ENCODE results near the gene TSPOAP1.
"Not testable (repeated sequence)": the region's sequence is repeated elsewhere in the genome, so short reads cannot be mapped to it uniquely, and the experiment has no call there.

DNA sequence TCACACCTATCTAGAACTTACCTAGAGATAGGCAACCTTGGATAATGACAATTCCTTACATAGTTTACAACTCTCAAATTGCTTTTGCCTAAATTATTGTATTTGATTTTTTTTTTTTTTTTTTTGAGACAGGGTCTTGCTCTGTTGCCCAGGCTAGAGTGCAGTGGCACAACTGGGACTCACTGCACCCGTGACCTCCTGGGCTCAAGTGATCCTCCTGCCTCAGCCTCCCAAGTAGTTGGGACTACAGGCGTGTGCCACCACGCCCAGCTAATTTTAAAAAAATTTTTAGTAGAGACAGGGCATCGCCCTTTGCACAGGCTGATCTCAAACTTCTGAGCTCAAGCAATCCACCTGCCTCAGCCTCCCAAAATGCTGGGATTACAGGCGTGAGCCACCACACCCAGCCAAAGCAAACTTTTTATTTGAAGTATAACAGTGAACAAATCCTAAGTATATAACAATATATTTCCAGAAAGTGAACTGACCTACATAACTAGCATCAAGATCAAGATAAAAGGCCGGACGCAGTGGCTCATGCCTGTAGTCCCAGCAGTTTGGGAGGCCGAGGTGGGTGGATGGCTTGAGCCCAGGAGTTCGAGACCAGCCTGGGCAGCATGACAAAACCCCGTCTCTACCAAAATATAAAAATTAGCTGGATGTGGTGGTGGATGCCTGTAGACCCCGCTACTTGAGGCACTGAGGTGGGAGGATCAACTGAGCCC lies 12.7 kb upstream of the TSPOAP1 start:
- TF ChIP-seq, protein P1, sequence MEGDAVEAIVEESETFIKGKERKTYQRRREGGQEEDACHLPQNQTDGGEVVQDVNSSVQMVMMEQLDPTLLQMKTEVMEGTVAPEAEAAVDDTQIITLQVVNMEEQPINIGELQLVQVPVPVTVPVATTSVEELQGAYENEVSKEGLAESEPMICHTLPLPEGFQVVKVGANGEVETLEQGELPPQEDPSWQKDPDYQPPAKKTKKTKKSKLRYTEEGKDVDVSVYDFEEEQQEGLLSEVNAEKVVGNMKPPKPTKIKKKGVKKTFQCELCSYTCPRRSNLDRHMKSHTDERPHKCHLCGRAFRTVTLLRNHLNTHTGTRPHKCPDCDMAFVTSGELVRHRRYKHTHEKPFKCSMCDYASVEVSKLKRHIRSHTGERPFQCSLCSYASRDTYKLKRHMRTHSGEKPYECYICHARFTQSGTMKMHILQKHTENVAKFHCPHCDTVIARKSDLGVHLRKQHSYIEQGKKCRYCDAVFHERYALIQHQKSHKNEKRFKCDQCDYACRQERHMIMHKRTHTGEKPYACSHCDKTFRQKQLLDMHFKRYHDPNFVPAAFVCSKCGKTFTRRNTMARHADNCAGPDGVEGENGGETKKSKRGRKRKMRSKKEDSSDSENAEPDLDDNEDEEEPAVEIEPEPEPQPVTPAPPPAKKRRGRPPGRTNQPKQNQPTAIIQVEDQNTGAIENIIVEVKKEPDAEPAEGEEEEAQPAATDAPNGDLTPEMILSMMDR (IDR thresholded peaks at IDR 0.05): not testable (repeated sequence)
- not testable (repeated sequence) for TF ChIP-seq POLR2A (IDR thresholded peaks at IDR 0.05)
